ENCODE measurements around the gene ITGA1.

Gene ITGA1

GRCh38 chr5:52915176-52915875 is 127.6 kb downstream of the ITGA1 start (continued):
- TF ChIP-seq ZNF530 (tag by site-specific recombination; IDR thresholded peaks at IDR 0.05; ENCODE audit: low read depth) (no peak), ZNF629 (tag by site-specific recombination; IDR thresholded peaks at IDR 0.05) (0 out of 2 replicates have a peak, but pooled peaks have one; percentile 19), ZFP37 (tag by site-specific recombination; IDR thresholded peaks at IDR 0.05) (peak; percentile 57), PRDM2 (tag by site-specific recombination; IDR thresholded peaks at IDR 0.05; ENCODE audit: borderline replicate concordance) (no peak), OVOL3 (tag by site-specific recombination; IDR thresholded peaks at IDR 0.05) (no peak), TRIM28 (IDR thresholded peaks at IDR 0.05; ENCODE audit: borderline replicate concordance, low read length) (no peak; the same call in 1 of the 2 replicates), ZNF394 (tag by site-specific recombination; IDR thresholded peaks at IDR 0.05; ENCODE audit: borderline replicate concordance) (no peak), ZNF624 (tag by site-specific recombination; IDR thresholded peaks at IDR 0.05) (no peak), ZNF529 (tag by site-specific recombination; IDR thresholded peaks at IDR 0.05; ENCODE audit: insufficient replicate concordance) (no peak), KLF7 (tag by site-specific recombination; IDR thresholded peaks at IDR 0.05; ENCODE audit: borderline replicate concordance) (no peak), ZNF747 (tag by site-specific recombination; IDR thresholded peaks at IDR 0.05) (no peak), ZNF843 (tag by site-specific recombination; IDR thresholded peaks at IDR 0.05) (no peak), ZEB2 (tag by site-specific recombination; IDR thresholded peaks at IDR 0.05) (no peak), ZXDB (tag by site-specific recombination; IDR thresholded peaks at IDR 0.05) (no peak), ZNF600 (tag by site-specific recombination; IDR thresholded peaks at IDR 0.05) (no peak), BCL11B (tag by site-specific recombination; IDR thresholded peaks at IDR 0.05; ENCODE audit: low read depth) (no peak), EGR2 (tag by site-specific recombination; IDR thresholded peaks at IDR 0.05; ENCODE audit: low read depth) (no peak), MZF1 (tag by site-specific recombination; IDR thresholded peaks at IDR 0.05; ENCODE audit: borderline replicate concordance) (0 out of 2 replicates have a peak, but pooled peaks have one; percentile 70), AEBP2 (tag by site-specific recombination; IDR thresholded peaks at IDR 0.05; ENCODE audit: borderline replicate concordance) (no peak), PATZ1 (tag by site-specific recombination; IDR thresholded peaks at IDR 0.05) (no peak), ZNF792 (tag by site-specific recombination; IDR thresholded peaks at IDR 0.05) (no peak), ZNF423 (tag by site-specific recombination; IDR thresholded peaks at IDR 0.05) (no peak)
